Measurements from ENCODE around the gene PLEKHA1.

DNA sequence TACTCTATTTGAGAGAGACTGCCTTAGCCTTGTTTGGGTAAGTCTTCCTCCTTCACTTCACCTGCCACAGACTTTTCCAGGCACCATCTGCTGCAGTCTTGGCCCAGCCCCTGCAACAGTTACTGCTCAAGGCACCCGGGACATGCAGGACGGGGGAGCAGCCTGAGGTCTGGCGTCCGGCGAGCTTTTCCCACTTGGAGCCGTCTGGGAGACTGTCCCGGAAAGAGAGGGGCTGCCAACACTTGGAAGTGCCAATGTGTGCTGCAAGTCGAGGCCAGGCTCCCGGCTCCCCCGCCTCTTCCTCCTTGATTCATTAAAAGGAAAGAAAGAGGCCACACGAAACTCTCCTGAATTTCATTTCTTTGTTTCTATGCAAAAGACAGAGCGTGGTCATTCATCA lies 100.6 kb downstream of the PLEKHA1 start:
- TF ChIP-seq NFE2L2 (IDR thresholded peaks at IDR 0.05; ENCODE audit: low read depth, low read length), result no peak
- no peak for TF ChIP-seq POLR2A (IDR thresholded peaks at IDR 0.05; ENCODE audit: low read depth, low read length)
- TF ChIP-seq, protein P1, sequence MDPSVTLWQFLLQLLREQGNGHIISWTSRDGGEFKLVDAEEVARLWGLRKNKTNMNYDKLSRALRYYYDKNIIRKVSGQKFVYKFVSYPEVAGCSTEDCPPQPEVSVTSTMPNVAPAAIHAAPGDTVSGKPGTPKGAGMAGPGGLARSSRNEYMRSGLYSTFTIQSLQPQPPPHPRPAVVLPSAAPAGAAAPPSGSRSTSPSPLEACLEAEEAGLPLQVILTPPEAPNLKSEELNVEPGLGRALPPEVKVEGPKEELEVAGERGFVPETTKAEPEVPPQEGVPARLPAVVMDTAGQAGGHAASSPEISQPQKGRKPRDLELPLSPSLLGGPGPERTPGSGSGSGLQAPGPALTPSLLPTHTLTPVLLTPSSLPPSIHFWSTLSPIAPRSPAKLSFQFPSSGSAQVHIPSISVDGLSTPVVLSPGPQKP (IDR thresholded peaks at IDR 0.05; ENCODE audit: borderline replicate concordance, low read depth, low read length), result no peak
